Neural cell (in vitro differentiated cells): ENCODE data around the gene ACOXL.

Source experiments
- MXI1 ChIP-seq: fragments of 450-650 bp; conservative IDR thresholded peaks from 2 replicates; pipeline ENCODE4 v1.6.1; 2014; ENCODE audit warnings: antibody characterized with exemption, mild to moderate bottlenecking; ENCODE audit not compliant: poor library complexity, severe bottlenecking
- RAD21 ChIP-seq: fragments of 450-650 bp; conservative IDR thresholded peaks from 2 replicates; pipeline ENCODE4 v1.6.1; 2014; ENCODE audit warnings: antibody characterized with exemption, mild to moderate bottlenecking, moderate library complexity
- TF ChIP-seq, protein P1 (sequence below): IDR thresholded peaks from 2 replicates; pipeline ENCODE4 v1.6.1; 2012; ENCODE audit warnings: borderline replicate concordance
- TF ChIP-seq, protein P2 (sequence below): fragments of 450-650 bp; IDR thresholded peaks from 2 replicates; pipeline ENCODE4 v1.5.1; 2014; ENCODE audit warnings: antibody characterized with exemption, mild to moderate bottlenecking, moderate library complexity; ENCODE audit not compliant: poor library complexity, severe bottlenecking

DNA sequence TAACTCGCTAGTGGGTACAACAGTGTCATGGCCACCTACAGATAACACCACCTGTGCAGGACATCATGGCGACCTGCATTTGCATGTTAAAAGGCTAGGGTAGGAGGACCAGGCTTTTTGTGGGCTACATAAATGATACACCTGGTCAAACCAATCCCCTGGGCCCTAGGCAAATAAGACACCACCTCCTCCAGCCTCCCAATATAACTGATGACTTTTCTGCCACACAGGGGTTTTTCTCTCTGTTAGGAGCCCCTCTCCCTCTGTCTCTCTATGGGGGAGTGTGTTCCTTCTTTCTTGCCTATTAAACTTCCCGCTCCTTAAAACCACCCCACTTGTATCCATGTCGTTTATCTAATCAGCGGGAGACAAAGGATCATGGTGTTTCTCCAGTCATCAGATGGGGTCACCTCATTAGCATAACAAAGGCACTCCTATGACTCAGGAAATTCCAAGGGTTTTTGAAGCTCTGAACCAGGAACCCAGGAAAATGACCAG, 43.7 kb upstream of the ACOXL start:
- TF ChIP-seq, protein P1, sequence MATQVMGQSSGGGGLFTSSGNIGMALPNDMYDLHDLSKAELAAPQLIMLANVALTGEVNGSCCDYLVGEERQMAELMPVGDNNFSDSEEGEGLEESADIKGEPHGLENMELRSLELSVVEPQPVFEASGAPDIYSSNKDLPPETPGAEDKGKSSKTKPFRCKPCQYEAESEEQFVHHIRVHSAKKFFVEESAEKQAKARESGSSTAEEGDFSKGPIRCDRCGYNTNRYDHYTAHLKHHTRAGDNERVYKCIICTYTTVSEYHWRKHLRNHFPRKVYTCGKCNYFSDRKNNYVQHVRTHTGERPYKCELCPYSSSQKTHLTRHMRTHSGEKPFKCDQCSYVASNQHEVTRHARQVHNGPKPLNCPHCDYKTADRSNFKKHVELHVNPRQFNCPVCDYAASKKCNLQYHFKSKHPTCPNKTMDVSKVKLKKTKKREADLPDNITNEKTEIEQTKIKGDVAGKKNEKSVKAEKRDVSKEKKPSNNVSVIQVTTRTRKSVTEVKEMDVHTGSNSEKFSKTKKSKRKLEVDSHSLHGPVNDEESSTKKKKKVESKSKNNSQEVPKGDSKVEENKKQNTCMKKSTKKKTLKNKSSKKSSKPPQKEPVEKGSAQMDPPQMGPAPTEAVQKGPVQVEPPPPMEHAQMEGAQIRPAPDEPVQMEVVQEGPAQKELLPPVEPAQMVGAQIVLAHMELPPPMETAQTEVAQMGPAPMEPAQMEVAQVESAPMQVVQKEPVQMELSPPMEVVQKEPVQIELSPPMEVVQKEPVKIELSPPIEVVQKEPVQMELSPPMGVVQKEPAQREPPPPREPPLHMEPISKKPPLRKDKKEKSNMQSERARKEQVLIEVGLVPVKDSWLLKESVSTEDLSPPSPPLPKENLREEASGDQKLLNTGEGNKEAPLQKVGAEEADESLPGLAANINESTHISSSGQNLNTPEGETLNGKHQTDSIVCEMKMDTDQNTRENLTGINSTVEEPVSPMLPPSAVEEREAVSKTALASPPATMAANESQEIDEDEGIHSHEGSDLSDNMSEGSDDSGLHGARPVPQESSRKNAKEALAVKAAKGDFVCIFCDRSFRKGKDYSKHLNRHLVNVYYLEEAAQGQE = no peak
- TF ChIP-seq RAD21 (no peak), MXI1 (no peak)
- TF ChIP-seq, protein P2, sequence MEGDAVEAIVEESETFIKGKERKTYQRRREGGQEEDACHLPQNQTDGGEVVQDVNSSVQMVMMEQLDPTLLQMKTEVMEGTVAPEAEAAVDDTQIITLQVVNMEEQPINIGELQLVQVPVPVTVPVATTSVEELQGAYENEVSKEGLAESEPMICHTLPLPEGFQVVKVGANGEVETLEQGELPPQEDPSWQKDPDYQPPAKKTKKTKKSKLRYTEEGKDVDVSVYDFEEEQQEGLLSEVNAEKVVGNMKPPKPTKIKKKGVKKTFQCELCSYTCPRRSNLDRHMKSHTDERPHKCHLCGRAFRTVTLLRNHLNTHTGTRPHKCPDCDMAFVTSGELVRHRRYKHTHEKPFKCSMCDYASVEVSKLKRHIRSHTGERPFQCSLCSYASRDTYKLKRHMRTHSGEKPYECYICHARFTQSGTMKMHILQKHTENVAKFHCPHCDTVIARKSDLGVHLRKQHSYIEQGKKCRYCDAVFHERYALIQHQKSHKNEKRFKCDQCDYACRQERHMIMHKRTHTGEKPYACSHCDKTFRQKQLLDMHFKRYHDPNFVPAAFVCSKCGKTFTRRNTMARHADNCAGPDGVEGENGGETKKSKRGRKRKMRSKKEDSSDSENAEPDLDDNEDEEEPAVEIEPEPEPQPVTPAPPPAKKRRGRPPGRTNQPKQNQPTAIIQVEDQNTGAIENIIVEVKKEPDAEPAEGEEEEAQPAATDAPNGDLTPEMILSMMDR = no peak
